SK-N-SH (cell line): ENCODE data around the gene CSKMT. TPM values are rescaled to one million over a fixed set of nuclear protein-coding genes. Genes with fewer than 3 reads are reported as not detected.

Experiments used
- CTCF ChIA-PET: fragments of 300-600, 350-600 bp; formaldehyde crosslinking; extraction: SDS; loops from one replicate; lab custom pipeline; 2021; lab: Yijun Ruan, JAX
- POLR2A ChIA-PET: fragments of 350-600 bp; sonication (Branson Sonifier 250); formaldehyde crosslinking; extraction: SDS; loops from one replicate; lab custom pipeline; 2020; ENCODE audit warnings: antibody characterized with exemption, inconsistent platforms; lab: Yijun Ruan, JAX
- DNase-seq: peaks from one replicate; pipeline ENCODE4 v3.0.0; 2012
- H2AFZ ChIP-seq: fragments of 200-600 bp; sonication (generic); 2 replicates; pipeline ENCODE4 v1.8.1; 2016; ENCODE audit warnings: antibody characterized with exemption, mild to moderate bottlenecking, low read depth
- H3F3A ChIP-seq: fragments of 200-600 bp; sonication (generic); replicated peaks from 2 replicates; pipeline ENCODE3; 2016; ENCODE audit warnings: antibody characterized with exemption, mild to moderate bottlenecking; ENCODE audit not compliant: insufficient read depth
- H3K27ac ChIP-seq, 2 experiments: fragments of 200-500 bp in 1 of 2; fragments of 200-600 bp in 1 of 2; sonication (Bioruptor generic) in 1 of 2; sonication (generic), shearing (Covaris generic) in 1 of 2; 2 replicates each; pipeline versions ENCODE4 v1.5.1 to v1.6.1; 2014 to 2016; ENCODE audit warnings: low read depth in 2 of 2, inconsistent platforms in 1 of 2, low read length in 1 of 2, mild to moderate bottlenecking in 1 of 2, mixed read lengths in 1 of 2
- H3K27me3 ChIP-seq: fragments of 200-600 bp; sonication (generic), shearing (Covaris generic); 2 replicates; pipeline ENCODE4 v1.6.1; 2016; ENCODE audit warnings: mixed run types; ENCODE audit not compliant: insufficient read depth
- H3K36me3 ChIP-seq, 2 experiments: fragments of 200-500 bp in 1 of 2; fragments of 200-600 bp in 1 of 2; sonication (Bioruptor generic) in 1 of 2; sonication (generic) in 1 of 2; replicated peaks in 1 of 2; 2 replicates each; pipeline versions ENCODE3 to v1.5.1; 2014 to 2016; ENCODE audit warnings: low read length in 1 of 2, mild to moderate bottlenecking in 1 of 2; ENCODE audit not compliant: insufficient read depth in 2 of 2, control insufficient read depth in 1 of 2
- H3K4me1 ChIP-seq, 2 experiments: fragments of 200-500 bp in 1 of 2; fragments of 200-600 bp in 1 of 2; sonication (Bioruptor generic) in 1 of 2; sonication (generic), shearing (Covaris generic) in 1 of 2; 2 replicates each; pipeline versions ENCODE4 v1.5.1 to v1.6.1; 2014 to 2016; ENCODE audit warnings: low read depth in 1 of 2, low read length in 1 of 2, mixed run types in 1 of 2; ENCODE audit not compliant: insufficient read depth in 2 of 2, control insufficient read depth in 1 of 2
- H3K4me2 ChIP-seq: fragments of 200-600 bp; sonication (generic), shearing (Covaris generic); 2 replicates; pipeline ENCODE4 v1.6.1; 2017; ENCODE audit warnings: mixed run types
- H3K4me3 ChIP-seq, 2 experiments: fragments of 200-500 bp in 1 of 2; fragments of 200-600 bp in 1 of 2; sonication (Bioruptor generic) in 1 of 2; sonication (generic), shearing (Covaris generic) in 1 of 2; 2 replicates each; pipeline versions ENCODE4 v1.5.1 to v1.8.1; 2014 to 2016; ENCODE audit warnings: low read depth in 2 of 2, inconsistent platforms in 1 of 2, low read length in 1 of 2, mild to moderate bottlenecking in 1 of 2, mixed read lengths in 1 of 2, moderate library complexity in 1 of 2
- H3K79me2 ChIP-seq: fragments of 200-600 bp; sonication (generic); 2 replicates; pipeline ENCODE4 v1.8.1; 2017; ENCODE audit warnings: mild to moderate bottlenecking; ENCODE audit not compliant: insufficient read depth
- H3K9ac ChIP-seq: fragments of 200-600 bp; sonication (generic); 2 replicates; pipeline ENCODE4 v1.6.1; 2017; ENCODE audit warnings: mixed run types
- H3K9me2 ChIP-seq: fragments of 200-600 bp; sonication (generic); 2 replicates; pipeline ENCODE4 v1.6.1; 2017; ENCODE audit warnings: mixed run types
- H3K9me3 ChIP-seq: fragments of 200-600 bp; sonication (generic); 2 replicates; pipeline ENCODE4 v1.6.1; 2017; ENCODE audit warnings: mixed run types, mild to moderate bottlenecking, moderate library complexity
- H4K20me1 ChIP-seq: fragments of 200-600 bp; sonication (generic); 2 replicates; pipeline ENCODE4 v1.6.1; 2017; ENCODE audit warnings: mild to moderate bottlenecking, mixed run types; ENCODE audit not compliant: insufficient read depth
- CHD2 ChIP-seq: fragments of 150-350 bp; IDR thresholded peaks from 2 replicates; pipeline ENCODE4 v1.6.1; 2018; ENCODE audit warnings: low read length; ENCODE audit not compliant: partially characterized antibody
- EP300 ChIP-seq, 2 experiments: IDR thresholded peaks; 2 replicates each; pipeline versions ENCODE4 v1.4.0 to v1.6.1; 2012; ENCODE audit warnings: borderline replicate concordance in 1 of 2, low read depth in 1 of 2, low read length in 1 of 2
- FOXJ3 ChIP-seq: sonication (generic); formaldehyde crosslinking; IDR thresholded peaks from 2 replicates; pipeline ENCODE4 v1.5.1; 2020; ENCODE audit warnings: mild to moderate bottlenecking, missing genetic modification reagents
- FOXM1 ChIP-seq: IDR thresholded peaks from 2 replicates; pipeline ENCODE4 v1.4.0; 2012; ENCODE audit warnings: low read depth, mild to moderate bottlenecking
- GABPA ChIP-seq: IDR thresholded peaks from 2 replicates; pipeline ENCODE4 v1.4.0; 2012; ENCODE audit warnings: low read depth, mild to moderate bottlenecking
- GATA2 ChIP-seq: sonication (generic); formaldehyde crosslinking; IDR thresholded peaks from 2 replicates; pipeline ENCODE4 v1.5.0; 2020; ENCODE audit warnings: mild to moderate bottlenecking, missing genetic modification reagents
- MEF2A ChIP-seq: IDR thresholded peaks from 2 replicates; pipeline ENCODE4 v1.4.0; 2012; ENCODE audit warnings: low read depth, borderline replicate concordance
- NRF1 ChIP-seq: IDR thresholded peaks from 2 replicates; pipeline ENCODE4 v1.6.1; 2012; ENCODE audit warnings: low read depth, mild to moderate bottlenecking, low read length
- PBX3 ChIP-seq: IDR thresholded peaks from 2 replicates; pipeline ENCODE4; 2012
- RAD21 ChIP-seq: IDR thresholded peaks from 2 replicates; pipeline ENCODE4 v1.6.1; 2012; ENCODE audit warnings: mild to moderate bottlenecking, low read length
- REST ChIP-seq: IDR thresholded peaks from 2 replicates; pipeline ENCODE4 v1.6.1; 2012; ENCODE audit warnings: mild to moderate bottlenecking, low read depth, low read length, moderate library complexity
- RFX5 ChIP-seq: IDR thresholded peaks from 2 replicates; pipeline ENCODE4 v1.6.1; 2012; ENCODE audit warnings: mild to moderate bottlenecking, improper control_type of control experiment, low read length
- SMC3 ChIP-seq: IDR thresholded peaks from 2 replicates; pipeline ENCODE4 v1.6.1; 2012; ENCODE audit warnings: low read depth, low read length, improper control_type of control experiment
- TAF1 ChIP-seq: IDR thresholded peaks from 2 replicates; pipeline ENCODE4 v1.6.1; 2012; ENCODE audit warnings: low read depth, mild to moderate bottlenecking, low read length, moderate library complexity, borderline replicate concordance
- TEAD4 ChIP-seq: IDR thresholded peaks from 2 replicates; pipeline ENCODE4 v1.4.0; 2012; ENCODE audit warnings: mild to moderate bottlenecking, borderline replicate concordance; ENCODE audit not compliant: insufficient read depth
- WGBS: methylation state at CpG from one replicate; pipeline ENCODE4 v1.1.6; 2017; ENCODE audit warnings: low lambda C conversion rate; 5-methylcytosine and 5-hydroxymethylcytosine counted together
- polyA plus RNA-seq, 3 experiments: library from polyadenylated mRNA; depleted of rRNA; stranded (reverse); fragments of >200 nt; gene quantifications; 2 replicates each; pipeline ENCODE4 v1.2.3, GENCODE V29; 2012
- TF ChIP-seq, protein P1 (sequence below): fragments of 150-350 bp; IDR thresholded peaks from 2 replicates; pipeline ENCODE4 v1.6.1; 2017; ENCODE audit warnings: antibody characterized with exemption, low read length, low read depth, borderline replicate concordance
- TF ChIP-seq, protein P2 (sequence below): fragments of 200-600 bp; sonication (generic); IDR thresholded peaks from 2 replicates; pipeline ENCODE4 v1.6.1; 2017; ENCODE audit warnings: antibody characterized with exemption, mild to moderate bottlenecking, moderate library complexity
- TF ChIP-seq, protein P3 (sequence below): IDR thresholded peaks from 2 replicates; pipeline ENCODE4 v1.4.0; 2012; ENCODE audit warnings: low read depth
- TF ChIP-seq, protein P4 (sequence below): IDR thresholded peaks from 2 replicates; pipeline ENCODE4 v1.4.0; 2012; ENCODE audit warnings: low read depth, borderline replicate concordance

Gene CSKMT
- polyA plus RNA-seq, 1 of the 3 experiments (the other 2 are of a cell fraction), result 11.1 TPM

- Histone ChIP-seq H3K27ac (peak within 1 kb of the TSS; percentile 78 to 86), H3K9me3 (no peaks in the 10 kb centered on the region), H2AFZ (peak within 1 kb of the TSS; percentile 43; the same call in 1 of the 2 replicates), H3K4me1 (peaks cover 7 to 15% of the 10 kb centered on the region in 2 experiments; a peak in 3 of 4 replicates), H4K20me1 (no peaks in the 10 kb centered on the region), H3K79me2 (peaks cover 30% of the 10 kb centered on the region), H3F3A (peaks cover 41% of the 10 kb centered on the region), H3K9ac (peak within 1 kb of the TSS; percentile 87), H3K4me3 (peak within 1 kb of the TSS; percentile 77 to 92), H3K9me2 (no peaks in the 10 kb centered on the region), H3K36me3 (peaks cover 9 to 21% of the 10 kb centered on the region in 2 experiments), H3K27me3 (no peaks in the 10 kb centered on the region), H3K4me2 (peak within 1 kb of the TSS; percentile 94)
- DNase-seq, result peak; percentile 99
- ChIA-PET CTCF (interaction anchor here (0.8 to 2.5 kb wide), 12 partner anchors 8 to 227 kb away, joined by 3 to 16 read pairs (median 4); partner anchors contain the start of genes ROM1, TMEM179B and TUT1), POLR2A (interaction anchor here (0.7 to 3.3 kb wide), 15 partner anchors 9 to 225 kb away, joined by 3 to 37 read pairs (median 7); partner anchors contain the start of genes C11orf98, CSKMT, EEF1G and EML3)
- WGBS, result 4% methylated on average over 56 of the region's 77 CpGs
- TF ChIP-seq, protein P1, sequence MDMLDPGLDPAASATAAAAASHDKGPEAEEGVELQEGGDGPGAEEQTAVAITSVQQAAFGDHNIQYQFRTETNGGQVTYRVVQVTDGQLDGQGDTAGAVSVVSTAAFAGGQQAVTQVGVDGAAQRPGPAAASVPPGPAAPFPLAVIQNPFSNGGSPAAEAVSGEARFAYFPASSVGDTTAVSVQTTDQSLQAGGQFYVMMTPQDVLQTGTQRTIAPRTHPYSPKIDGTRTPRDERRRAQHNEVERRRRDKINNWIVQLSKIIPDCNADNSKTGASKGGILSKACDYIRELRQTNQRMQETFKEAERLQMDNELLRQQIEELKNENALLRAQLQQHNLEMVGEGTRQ, result no peak
- TF ChIP-seq SMC3 (no peak), RFX5 (no peak), TAF1 (peak; percentile 30; the same call in 1 of the 2 replicates), NRF1 (no peak), RAD21 (no peak), FOXJ3 (CRISPR knock-in tag) (no peak), GABPA (peak; percentile 97), GATA2 (CRISPR knock-in tag) (no peak), CHD2 (peak; percentile 96), PBX3 (peak; percentile 48), EP300 (IDR thresholded peaks at IDR 0.05; ENCODE audit: borderline replicate concordance in 1 of 2, low read depth in 1 of 2, low read length in 1 of 2) (0 out of 4 replicates have a peak, but pooled peaks of 1 of the 2 experiments have one; percentile 24), REST (no peak), TEAD4 (no peak), MEF2A (no peak), FOXM1 (no peak)
- TF ChIP-seq, protein P2, sequence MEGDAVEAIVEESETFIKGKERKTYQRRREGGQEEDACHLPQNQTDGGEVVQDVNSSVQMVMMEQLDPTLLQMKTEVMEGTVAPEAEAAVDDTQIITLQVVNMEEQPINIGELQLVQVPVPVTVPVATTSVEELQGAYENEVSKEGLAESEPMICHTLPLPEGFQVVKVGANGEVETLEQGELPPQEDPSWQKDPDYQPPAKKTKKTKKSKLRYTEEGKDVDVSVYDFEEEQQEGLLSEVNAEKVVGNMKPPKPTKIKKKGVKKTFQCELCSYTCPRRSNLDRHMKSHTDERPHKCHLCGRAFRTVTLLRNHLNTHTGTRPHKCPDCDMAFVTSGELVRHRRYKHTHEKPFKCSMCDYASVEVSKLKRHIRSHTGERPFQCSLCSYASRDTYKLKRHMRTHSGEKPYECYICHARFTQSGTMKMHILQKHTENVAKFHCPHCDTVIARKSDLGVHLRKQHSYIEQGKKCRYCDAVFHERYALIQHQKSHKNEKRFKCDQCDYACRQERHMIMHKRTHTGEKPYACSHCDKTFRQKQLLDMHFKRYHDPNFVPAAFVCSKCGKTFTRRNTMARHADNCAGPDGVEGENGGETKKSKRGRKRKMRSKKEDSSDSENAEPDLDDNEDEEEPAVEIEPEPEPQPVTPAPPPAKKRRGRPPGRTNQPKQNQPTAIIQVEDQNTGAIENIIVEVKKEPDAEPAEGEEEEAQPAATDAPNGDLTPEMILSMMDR, result 0 out of 2 replicates have a peak, but pooled peaks have one; percentile 6
- TF ChIP-seq, protein P3, sequence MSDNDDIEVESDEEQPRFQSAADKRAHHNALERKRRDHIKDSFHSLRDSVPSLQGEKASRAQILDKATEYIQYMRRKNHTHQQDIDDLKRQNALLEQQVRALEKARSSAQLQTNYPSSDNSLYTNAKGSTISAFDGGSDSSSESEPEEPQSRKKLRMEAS, result peak; percentile 99
- TF ChIP-seq, protein P4, sequence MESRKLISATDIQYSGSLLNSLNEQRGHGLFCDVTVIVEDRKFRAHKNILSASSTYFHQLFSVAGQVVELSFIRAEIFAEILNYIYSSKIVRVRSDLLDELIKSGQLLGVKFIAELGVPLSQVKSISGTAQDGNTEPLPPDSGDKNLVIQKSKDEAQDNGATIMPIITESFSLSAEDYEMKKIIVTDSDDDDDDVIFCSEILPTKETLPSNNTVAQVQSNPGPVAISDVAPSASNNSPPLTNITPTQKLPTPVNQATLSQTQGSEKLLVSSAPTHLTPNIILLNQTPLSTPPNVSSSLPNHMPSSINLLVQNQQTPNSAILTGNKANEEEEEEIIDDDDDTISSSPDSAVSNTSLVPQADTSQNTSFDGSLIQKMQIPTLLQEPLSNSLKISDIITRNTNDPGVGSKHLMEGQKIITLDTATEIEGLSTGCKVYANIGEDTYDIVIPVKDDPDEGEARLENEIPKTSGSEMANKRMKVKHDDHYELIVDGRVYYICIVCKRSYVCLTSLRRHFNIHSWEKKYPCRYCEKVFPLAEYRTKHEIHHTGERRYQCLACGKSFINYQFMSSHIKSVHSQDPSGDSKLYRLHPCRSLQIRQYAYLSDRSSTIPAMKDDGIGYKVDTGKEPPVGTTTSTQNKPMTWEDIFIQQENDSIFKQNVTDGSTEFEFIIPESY, result peak; percentile 76
Observed at GRCh38 chr11:62621567-62622470, 43.3 kb upstream of the CSKMT start, which contains the start of gene B3GAT3. Gene B3GAT3 (minus strand): TSS chr11:62621986. CDS start chr11:62621947, 39 bp downstream.
